SJSA1 (cell line): ENCODE measurements around the gene LRCH1. TPM values are rescaled to one million over a fixed set of nuclear protein-coding genes. Genes with fewer than 3 reads are reported as not detected.
A peak's percentile ranks its signal among the peaks of the same experiment; 100 is the strongest.
"Not testable (repeated sequence)": the region's sequence is repeated elsewhere in the genome, so short reads cannot be mapped to it uniquely, and the experiment has no call there.

Source experiments
- DNase-seq, 2 experiments: peaks; one replicate each; pipeline ENCODE4 v3.0.0-alpha.2; 2015 to 2020; ENCODE audit warnings: low spot score in 2 of 2, low read depth in 1 of 2
- H3K27ac ChIP-seq: fragments of 250-450 bp; sonication (Bioruptor Pico); 2 replicates; pipeline ENCODE4 v1.5.1; 2020; ENCODE audit warnings: mild to moderate bottlenecking, moderate library complexity
- H3K27me3 ChIP-seq: fragments of 250-450 bp; sonication (Bioruptor Pico); replicated peaks from 2 replicates; pipeline ENCODE4 v1.5.1; 2020; ENCODE audit warnings: mild to moderate bottlenecking, moderate library complexity
- H3K36me3 ChIP-seq: fragments of 250-450 bp; sonication (Bioruptor Pico); 2 replicates; pipeline ENCODE4 v1.5.1; 2020; ENCODE audit warnings: mild to moderate bottlenecking
- H3K4me1 ChIP-seq: fragments of 250-450 bp; sonication (Bioruptor Pico); replicated peaks from 2 replicates; pipeline ENCODE4 v1.6.1; 2021; ENCODE audit warnings: mild to moderate bottlenecking
- H3K4me3 ChIP-seq: fragments of 250-450 bp; sonication (Bioruptor Pico); 2 replicates; pipeline ENCODE4 v1.5.1; 2020; ENCODE audit warnings: mild to moderate bottlenecking
- H3K9me3 ChIP-seq: fragments of 250-450 bp; sonication (Bioruptor Pico); replicated peaks from 2 replicates; pipeline ENCODE4 v1.5.1; 2020; ENCODE audit warnings: mild to moderate bottlenecking
- total RNA-seq: library from RNA; depleted of rRNA; stranded (reverse); fragments of >200 nt; shearing (Covaris generic); gene quantifications from 2 replicates; pipeline ENCODE4 v1.2.3, GENCODE V29; 2014

The LRCH1 gene
- total RNA-seq, 1 experiment from 2014 or later, result 6.3 TPM

DNA sequence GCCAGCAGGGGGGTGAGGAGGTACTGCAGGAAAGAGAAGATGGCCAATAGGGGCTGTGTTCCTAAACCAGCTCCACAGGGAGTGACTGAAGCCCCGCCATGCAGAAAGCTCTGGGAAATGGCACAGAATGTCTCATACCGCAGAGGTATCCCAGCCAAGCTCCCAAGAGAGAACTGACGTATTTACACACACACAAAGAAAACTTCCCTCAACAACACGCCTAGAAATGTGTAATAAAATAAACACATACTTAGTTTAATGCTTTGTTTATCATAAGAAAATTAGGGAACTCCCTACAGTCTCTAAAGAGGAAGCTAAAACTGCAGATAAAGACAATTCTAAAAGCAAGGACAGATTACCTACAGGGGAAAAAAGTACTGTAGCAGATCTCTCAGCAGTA, 204.0 kb downstream of the LRCH1 start:
- H3K36me3 ChIP-seq, result no peaks in the 10 kb centered on the region
- no peaks in the 10 kb centered on the region for H3K27me3 ChIP-seq
- no peak overlapping the region for H3K4me3 ChIP-seq
- H3K4me1 ChIP-seq, result peaks cover 4% of the 10 kb centered on the region
- no peak overlapping the region for H3K27ac ChIP-seq
- peak in 1 of 2 experiments; percentile 34 for DNase-seq
- H3K9me3 ChIP-seq, result no peaks in the 10 kb centered on the region

DNA sequence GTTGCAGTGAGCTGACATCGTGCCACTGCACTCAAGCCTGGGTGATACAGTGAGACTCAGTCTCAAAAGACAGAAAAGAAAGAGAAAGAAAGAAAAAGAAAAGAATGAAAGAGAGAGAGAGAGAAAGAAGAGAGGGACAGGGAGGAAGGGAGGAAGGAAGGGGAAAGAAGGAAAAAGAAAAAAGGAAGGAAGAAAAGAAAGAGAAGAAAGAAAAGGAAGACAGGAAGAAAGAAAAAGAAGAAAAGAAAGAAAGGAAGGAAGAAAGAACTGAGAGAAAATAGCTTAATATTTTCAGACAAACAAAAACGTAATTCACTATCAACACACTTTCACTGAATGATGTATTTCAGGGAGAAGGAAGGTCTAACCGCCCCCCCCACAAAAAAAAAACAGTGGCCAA, 204.7 kb downstream of the LRCH1 start:
- Histone ChIP-seq H3K27me3 (no peaks in the 10 kb centered on the region), H3K36me3 (no peaks in the 10 kb centered on the region), H3K27ac (no peak overlapping the region), H3K4me1 (peaks cover 4% of the 10 kb centered on the region), H3K9me3 (no peaks in the 10 kb centered on the region), H3K4me3 (no peak overlapping the region)
- DNase-seq, result no peak

DNA sequence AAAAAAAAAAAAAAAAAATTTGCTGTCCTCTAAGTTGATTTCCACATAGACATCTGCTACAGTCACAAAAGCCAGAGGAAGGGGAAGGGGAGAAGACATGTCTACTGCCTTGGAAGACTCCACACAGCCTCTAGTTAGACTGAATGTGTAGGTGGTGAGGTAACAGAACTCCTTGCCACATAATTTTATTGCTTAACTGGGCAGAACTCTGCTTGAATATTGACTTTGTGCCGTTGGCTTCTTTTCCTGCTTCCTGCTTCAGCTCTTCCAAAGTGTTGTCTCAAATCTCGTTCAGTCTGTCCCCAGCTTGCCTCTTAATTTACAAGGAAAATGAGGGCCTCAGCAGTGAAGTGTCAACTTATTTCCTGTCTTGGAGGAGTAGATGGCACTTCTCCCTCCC, 206.9 kb downstream of the LRCH1 start:
- Histone ChIP-seq H3K27me3 (no peaks in the 10 kb centered on the region), H3K36me3 (no peaks in the 10 kb centered on the region), H3K9me3 (no peaks in the 10 kb centered on the region), H3K4me1 (peaks cover 4% of the 10 kb centered on the region), H3K27ac (no peak overlapping the region), H3K4me3 (no peak overlapping the region)
- no peak for DNase-seq

DNA sequence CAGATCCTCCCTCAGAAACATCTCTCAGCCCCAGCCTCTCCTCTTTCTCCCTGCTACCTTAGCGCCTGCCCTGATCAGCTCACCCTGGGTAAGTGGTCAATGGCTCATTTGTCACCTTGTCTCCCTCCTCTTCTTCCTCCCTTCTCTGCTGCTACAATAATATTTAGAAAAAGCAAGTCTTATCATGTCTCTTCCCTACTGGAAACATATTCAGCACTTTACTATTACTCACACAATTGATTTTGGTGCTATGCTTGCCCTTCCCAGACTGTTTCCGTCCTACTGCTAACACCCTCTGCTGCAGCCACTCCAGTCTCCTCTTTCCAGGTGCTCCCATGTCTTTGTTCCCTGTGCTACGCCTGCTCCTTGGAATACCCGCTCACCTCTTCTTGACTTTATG, 208.2 kb downstream of the LRCH1 start:
- Histone ChIP-seq H3K9me3 (no peaks in the 10 kb centered on the region), H3K27me3 (no peaks in the 10 kb centered on the region), H3K27ac (no peak overlapping the region), H3K36me3 (no peaks in the 10 kb centered on the region), H3K4me3 (no peak overlapping the region), H3K4me1 (peaks cover 4% of the 10 kb centered on the region)
- no peak for DNase-seq

DNA sequence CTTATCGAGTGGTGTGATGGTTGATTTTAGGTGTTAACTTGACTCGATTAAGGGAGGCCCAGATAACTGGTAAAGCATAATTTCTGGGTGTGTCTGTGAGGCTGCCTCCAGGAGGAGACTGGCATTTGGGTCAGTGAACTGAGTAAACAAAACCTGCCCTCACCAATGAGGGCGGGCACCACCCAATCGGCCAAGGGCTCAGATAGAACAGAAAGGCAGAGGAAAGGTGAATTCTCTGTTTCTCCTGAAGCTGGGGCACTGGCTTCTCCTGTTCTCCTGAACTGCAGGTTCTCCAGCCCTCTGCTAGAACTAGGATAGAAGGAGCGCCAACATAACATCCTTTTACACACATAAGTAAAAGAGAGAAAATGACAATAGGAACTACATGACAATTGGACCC, 208.9 kb downstream of the LRCH1 start:
- H3K9me3 ChIP-seq, result no peaks in the 10 kb centered on the region
- no peaks in the 10 kb centered on the region for H3K36me3 ChIP-seq
- H3K27ac ChIP-seq, result no peak overlapping the region
- no peak for DNase-seq
- H3K4me1 ChIP-seq, result peaks cover 2% of the 10 kb centered on the region
- H3K4me3 ChIP-seq, result no peak overlapping the region
- no peaks in the 10 kb centered on the region for H3K27me3 ChIP-seq

DNA sequence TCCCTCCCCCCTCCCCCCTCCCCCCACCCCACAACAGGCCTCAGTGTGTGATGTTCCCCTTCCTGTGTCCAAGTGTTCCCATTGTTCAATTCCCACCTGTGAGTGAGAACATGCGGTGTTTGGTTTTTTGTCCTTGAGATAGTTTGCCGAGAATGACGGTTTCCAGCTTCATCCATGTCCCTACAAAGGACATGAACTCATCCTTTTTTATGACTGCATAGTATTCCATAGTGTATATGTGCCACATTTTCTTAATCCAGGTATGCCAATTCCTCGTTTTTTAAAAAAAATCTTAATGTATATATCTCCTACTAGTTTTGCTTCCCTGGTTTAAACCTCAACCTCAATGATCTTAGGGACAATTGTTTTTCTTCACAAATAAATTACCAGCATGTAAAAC, 217.0 kb downstream of the LRCH1 start:
- not testable (repeated sequence) for H3K27me3 ChIP-seq, H3K9me3 ChIP-seq, H3K4me3 ChIP-seq, H3K27ac ChIP-seq, H3K4me1 ChIP-seq, DNase-seq
- H3K36me3 ChIP-seq, result peaks cover 36% of the 10 kb centered on the region

DNA sequence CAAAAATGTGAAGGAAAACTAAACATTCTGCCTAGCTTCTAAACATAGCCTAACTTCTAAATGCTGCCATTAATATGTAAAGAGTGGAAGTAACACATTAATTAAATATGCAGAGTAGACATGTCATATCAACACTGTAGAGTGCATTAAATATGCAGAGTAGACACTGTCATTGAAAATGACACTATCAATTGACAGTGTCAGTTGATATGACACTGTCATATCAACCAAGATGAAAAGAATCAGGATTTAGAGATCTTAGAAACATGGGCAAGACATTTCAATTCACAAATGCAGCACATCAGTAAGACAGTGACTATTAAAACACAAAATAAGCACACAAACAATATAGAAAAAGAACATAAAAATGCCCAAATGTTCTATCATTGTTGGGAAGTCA, 218.7 kb downstream of the LRCH1 start:
- Histone ChIP-seq H3K27ac (no peak overlapping the region), H3K9me3 (no peaks in the 10 kb centered on the region), H3K4me3 (no peak overlapping the region), H3K4me1 (no peaks in the 10 kb centered on the region), H3K27me3 (no peaks in the 10 kb centered on the region), H3K36me3 (peaks cover 51% of the 10 kb centered on the region)
- DNase-seq, result no peak

DNA sequence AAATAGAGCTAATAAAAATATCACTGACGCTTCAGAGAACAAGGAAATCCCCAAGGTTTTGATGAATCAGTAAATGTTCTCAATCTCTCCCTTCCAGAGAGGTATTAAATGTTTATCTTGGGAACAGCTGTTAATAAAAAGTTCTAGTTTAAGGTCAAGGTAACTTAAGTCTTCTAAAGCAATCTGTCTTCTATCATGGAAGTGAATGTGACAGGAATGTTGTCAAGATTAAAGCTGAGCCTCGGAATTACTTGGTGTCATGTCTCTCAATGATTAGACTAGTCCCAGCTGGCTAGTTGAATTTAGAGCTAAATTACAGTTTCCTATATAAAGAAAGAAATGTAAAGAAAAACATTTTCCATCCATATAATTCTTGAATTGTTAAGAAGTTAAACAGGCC, 220.6 kb downstream of the LRCH1 start:
- no peak overlapping the region for H3K27ac ChIP-seq
- H3K9me3 ChIP-seq, result no peaks in the 10 kb centered on the region
- H3K4me3 ChIP-seq, result no peak overlapping the region
- H3K4me1 ChIP-seq, result peaks cover 1% of the 10 kb centered on the region; the same call in 1 of the 2 replicates
- no peak for DNase-seq
- no peaks in the 10 kb centered on the region for H3K27me3 ChIP-seq
- peaks cover 69% of the 10 kb centered on the region for H3K36me3 ChIP-seq

DNA sequence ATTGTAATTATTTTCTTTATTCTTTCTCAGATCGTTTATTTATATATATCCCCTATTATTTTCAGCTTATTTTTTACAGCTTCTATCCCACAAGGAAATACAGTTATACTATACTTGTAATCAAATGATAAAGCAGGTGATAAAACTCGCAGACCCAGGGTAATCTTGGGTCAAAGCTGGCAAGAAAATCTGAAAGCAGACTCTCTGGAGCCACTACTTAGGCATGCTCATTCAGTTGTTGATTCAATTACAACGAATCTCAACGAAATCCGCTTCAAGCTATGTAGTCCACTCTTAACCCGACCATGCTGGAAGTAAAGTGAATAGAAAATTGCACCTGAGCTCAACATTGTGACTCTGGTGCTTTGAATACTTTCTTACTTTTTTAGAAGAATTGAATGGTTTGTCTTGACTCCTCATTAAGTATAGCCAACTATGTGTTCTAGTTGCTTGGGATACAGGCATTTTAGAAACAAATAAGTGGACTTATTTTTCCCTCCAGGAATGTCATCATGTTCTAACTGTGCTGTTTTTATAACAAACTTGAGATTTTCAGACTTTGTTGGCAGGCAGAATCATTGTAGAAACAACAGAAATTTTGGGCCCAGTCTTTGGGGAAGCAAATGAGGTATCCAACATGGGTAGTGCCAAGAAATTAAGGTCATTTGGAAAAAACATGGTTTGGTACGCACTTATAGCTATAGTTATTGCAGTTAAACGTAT, 222.6 kb downstream of the LRCH1 start:
- Histone ChIP-seq H3K4me3 (no peak overlapping the region), H3K36me3 (peaks cover 81% of the 10 kb centered on the region), H3K27me3 (no peaks in the 10 kb centered on the region), H3K9me3 (no peaks in the 10 kb centered on the region), H3K27ac (no peak overlapping the region), H3K4me1 (peaks cover 8% of the 10 kb centered on the region)
- no peak for DNase-seq

DNA sequence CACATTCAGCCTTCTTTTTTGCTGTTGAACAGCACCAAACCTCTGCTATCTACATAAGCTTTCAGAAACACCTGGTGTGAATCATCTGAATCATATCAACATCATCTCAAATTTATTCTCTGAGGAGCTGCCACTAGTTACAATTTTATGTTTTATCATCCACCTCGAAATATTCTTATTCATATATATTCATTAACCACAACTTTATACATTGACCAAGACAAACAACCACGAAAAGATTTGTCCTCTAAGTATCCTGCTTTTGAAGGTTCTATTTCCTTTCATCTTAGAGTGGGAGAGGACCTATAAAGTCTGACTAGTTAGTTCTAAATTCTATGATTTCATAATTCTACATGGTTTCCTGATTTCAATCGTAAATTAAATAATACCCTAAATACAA, 225.1 kb downstream of the LRCH1 start:
- Histone ChIP-seq H3K4me3 (no peak overlapping the region), H3K36me3 (peaks cover 84% of the 10 kb centered on the region), H3K27ac (no peak overlapping the region), H3K9me3 (no peaks in the 10 kb centered on the region), H3K27me3 (no peaks in the 10 kb centered on the region), H3K4me1 (peaks cover 8% of the 10 kb centered on the region)
- DNase-seq, result no peak

DNA sequence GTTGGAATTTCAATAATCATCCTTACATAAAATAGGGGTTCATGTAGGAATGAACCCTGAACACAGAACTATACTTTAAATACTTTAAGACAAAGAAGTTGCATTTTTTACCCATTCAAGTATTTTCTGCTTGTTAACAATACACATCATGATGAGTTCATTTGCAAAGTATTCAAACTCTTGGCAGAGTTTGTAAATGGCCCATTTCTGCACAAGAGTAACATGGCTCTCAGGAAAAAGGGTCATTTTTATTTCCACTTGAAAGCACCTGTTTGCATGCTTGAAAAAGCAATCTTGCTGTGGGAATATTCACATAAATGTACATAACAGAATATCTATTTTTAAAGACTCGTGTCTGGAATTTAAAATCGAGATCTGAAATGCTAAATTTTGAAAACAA, 225.9 kb downstream of the LRCH1 start:
- H3K9me3 ChIP-seq, result no peaks in the 10 kb centered on the region
- no peaks in the 10 kb centered on the region for H3K27me3 ChIP-seq
- no peak overlapping the region for H3K27ac ChIP-seq
- no peak overlapping the region for H3K4me3 ChIP-seq
- peaks cover 82% of the 10 kb centered on the region for H3K36me3 ChIP-seq
- DNase-seq, result no peak
- peaks cover 8% of the 10 kb centered on the region for H3K4me1 ChIP-seq

DNA sequence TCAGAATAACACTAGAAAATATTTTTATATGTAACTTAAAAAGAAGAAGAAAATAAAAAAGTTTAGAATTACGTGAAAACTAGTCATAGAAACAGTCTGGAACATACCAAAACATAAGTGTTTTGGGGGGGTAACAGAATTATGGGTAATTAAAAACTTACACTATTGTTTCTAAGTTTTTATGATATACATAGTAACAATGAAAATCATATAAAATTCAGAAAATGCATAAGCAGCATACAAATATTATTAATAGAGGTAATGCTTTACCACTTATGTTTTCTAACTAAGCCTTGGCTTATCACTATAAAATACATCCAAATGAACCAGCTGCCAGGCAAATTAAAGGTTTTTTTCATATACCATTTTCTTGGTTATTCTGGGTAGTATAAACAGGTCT, 229.1 kb downstream of the LRCH1 start:
- no peak for DNase-seq
- Histone ChIP-seq H3K9me3 (no peaks in the 10 kb centered on the region), H3K27me3 (no peaks in the 10 kb centered on the region), H3K4me1 (peaks cover 8% of the 10 kb centered on the region), H3K36me3 (peaks cover 79% of the 10 kb centered on the region), H3K4me3 (no peak overlapping the region), H3K27ac (no peak overlapping the region)

DNA sequence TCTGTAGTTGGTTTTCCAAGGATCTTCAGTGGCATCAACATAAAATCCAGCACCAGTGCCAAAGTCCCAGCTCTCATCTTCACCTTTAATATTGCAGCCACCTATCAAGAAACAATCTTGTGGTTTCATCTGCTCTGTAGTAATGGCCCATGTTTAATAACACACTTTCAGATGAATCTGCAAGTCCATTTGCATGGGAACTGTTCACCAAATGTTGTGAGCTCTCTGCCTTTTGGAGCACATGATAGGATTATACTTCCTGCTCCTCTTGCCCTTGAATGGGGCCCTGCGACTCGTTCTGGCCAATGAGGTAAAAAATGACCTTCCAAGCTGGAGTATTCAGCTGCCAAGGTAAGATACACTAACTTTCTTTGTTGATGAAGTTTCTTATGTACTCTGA, 229.7 kb downstream of the LRCH1 start:
- H3K36me3 ChIP-seq, result peaks cover 74% of the 10 kb centered on the region
- no peaks in the 10 kb centered on the region for H3K9me3 ChIP-seq
- H3K4me1 ChIP-seq, result peaks cover 8% of the 10 kb centered on the region
- DNase-seq, result no peak
- H3K27me3 ChIP-seq, result no peaks in the 10 kb centered on the region
- no peak overlapping the region for H3K4me3 ChIP-seq
- H3K27ac ChIP-seq, result no peak overlapping the region

DNA sequence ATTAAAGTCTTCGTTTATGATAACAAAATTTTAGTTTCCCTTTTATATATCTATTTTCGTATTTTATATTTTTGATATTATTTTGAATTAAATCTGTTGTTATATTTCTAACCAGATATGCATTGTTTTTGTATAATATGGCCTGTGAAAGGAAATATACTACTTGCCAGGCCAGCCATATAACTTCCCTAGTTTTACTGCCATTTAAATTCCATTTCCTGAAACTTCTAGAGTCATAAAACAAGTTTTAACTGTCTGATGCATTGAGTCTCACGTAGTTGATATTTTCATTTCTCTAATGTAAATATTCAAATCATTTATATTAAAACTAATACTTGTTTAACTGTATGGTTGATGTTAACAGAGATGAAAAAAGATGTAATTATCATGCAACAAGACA, 230.5 kb downstream of the LRCH1 start:
- H3K27ac ChIP-seq, result no peak overlapping the region
- no peaks in the 10 kb centered on the region for H3K9me3 ChIP-seq
- no peaks in the 10 kb centered on the region for H3K27me3 ChIP-seq
- peaks cover 8% of the 10 kb centered on the region for H3K4me1 ChIP-seq
- H3K36me3 ChIP-seq, result peaks cover 66% of the 10 kb centered on the region
- no peak for DNase-seq
- no peak overlapping the region for H3K4me3 ChIP-seq

DNA sequence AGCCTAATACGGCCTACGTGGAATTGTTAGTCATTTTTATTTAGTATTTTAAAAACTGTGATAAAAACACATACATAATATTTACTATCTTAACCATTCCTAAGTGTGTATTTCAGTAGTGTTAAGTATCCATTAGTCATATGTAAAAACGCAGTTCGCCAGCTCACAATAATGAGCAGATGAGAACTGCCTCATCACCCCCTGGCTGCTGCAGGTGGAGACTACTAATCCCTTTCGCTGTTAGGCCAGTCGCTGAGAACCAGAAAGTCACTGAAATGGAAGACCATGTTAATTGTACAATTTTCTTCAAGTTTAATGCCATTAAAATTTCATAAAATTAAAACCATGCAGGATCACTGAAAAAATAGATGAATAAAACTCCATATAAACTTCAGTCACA, 242.4 kb downstream of the LRCH1 start:
- no peaks in the 10 kb centered on the region for H3K9me3 ChIP-seq
- DNase-seq, result no peak
- H3K4me3 ChIP-seq, result no peak overlapping the region
- H3K4me1 ChIP-seq, result peaks cover 13% of the 10 kb centered on the region
- H3K36me3 ChIP-seq, result peaks cover 26% of the 10 kb centered on the region
- no peak overlapping the region for H3K27ac ChIP-seq
- no peaks in the 10 kb centered on the region for H3K27me3 ChIP-seq
